MCF 10A (cell line): Measurements from ENCODE around the gene FKBP4. TPM values are rescaled to one million over a fixed set of nuclear protein-coding genes. Genes with fewer than 3 reads are reported as not detected.

Experiments
- Bru-seq: library from RNA; stranded (reverse); fragments of 400-500 nt; gene quantifications from one replicate; lab custom pipeline; 2021; lab: Mats Ljungman, UMichigan
- BruChase-seq, 2 experiments: library from RNA; stranded (reverse); fragments of 400-500 nt; gene quantifications; one replicate each; lab custom pipeline; 2021; lab: Mats Ljungman, UMichigan
- BruUV-seq: library from RNA; stranded (reverse); fragments of 400-500 nt; replicated peaks from 2 replicates; lab custom pipeline; 2021; lab: Mats Ljungman, UMichigan
- CTCF ChIA-PET: fragments of 300-600 bp; sonication (Branson Sonifier 250); formaldehyde crosslinking; extraction: SDS; loops from one replicate; lab custom pipeline; 2021; ENCODE audit warnings: antibody characterized with exemption, inconsistent platforms; lab: Yijun Ruan, JAX
- POLR2A ChIA-PET: fragments of 300-600, 350-650 bp; sonication (Branson Sonifier 250); formaldehyde crosslinking; extraction: SDS; loops from one replicate; lab custom pipeline; 2020; ENCODE audit warnings: antibody characterized with exemption, inconsistent platforms; lab: Yijun Ruan, JAX
- DNase-seq: peaks from one replicate; pipeline ENCODE4 v3.0.0-alpha.2; 2018; ENCODE audit not compliant: unreplicated experiment
- H3K27ac Mint-ChIP-seq: one replicate; pipeline ENCODE4 v1.8.0; 2022; ENCODE audit warnings: mild to moderate bottlenecking, low read depth, mixed read lengths; ENCODE audit not compliant: unreplicated experiment
- H3K27me3 Mint-ChIP-seq: one replicate; pipeline ENCODE4 v1.8.0; 2022; ENCODE audit warnings: mixed read lengths; ENCODE audit not compliant: insufficient read depth, unreplicated experiment
- H3K36me3 Mint-ChIP-seq: one replicate; pipeline ENCODE4 v1.8.0; 2022; ENCODE audit warnings: mild to moderate bottlenecking, moderate library complexity, mixed read lengths; ENCODE audit not compliant: insufficient read depth, unreplicated experiment
- H3K4me1 Mint-ChIP-seq: one replicate; pipeline ENCODE4 v1.8.0; 2022; ENCODE audit warnings: mixed read lengths; ENCODE audit not compliant: insufficient read depth, unreplicated experiment
- H3K4me3 Mint-ChIP-seq: one replicate; pipeline ENCODE4 v1.8.0; 2022; ENCODE audit warnings: mild to moderate bottlenecking, moderate library complexity, mixed read lengths; ENCODE audit not compliant: unreplicated experiment
- H3K9me3 Mint-ChIP-seq: one replicate; pipeline ENCODE4 v1.8.0; 2022; ENCODE audit warnings: mixed read lengths; ENCODE audit not compliant: unreplicated experiment
- CTCF ChIP-seq: fragments of 200-600 bp; IDR thresholded peaks from one replicate; pipeline ENCODE4 v1.8.0; 2022; ENCODE audit warnings: antibody characterized with exemption, mild to moderate bottlenecking; ENCODE audit not compliant: unreplicated experiment
- intact Hi-C: fragments of 100-400 bp; cut with micrococcal nuclease; formaldehyde crosslinking; loops from 2 replicates; pipeline ENCODE4 v1.14.1; 2022
- long read RNA-seq: library from polyadenylated mRNA; stranded (forward); transcript quantifications from one replicate; pipeline ENCODE4 v2.0.0, GENCODE V29; 2022
- total RNA-seq: library from RNA; stranded (reverse); gene quantifications from 2 replicates; pipeline ENCODE4 v1.2.3, GENCODE V29; 2022

FKBP4 gene
- total RNA-seq: 79.1 and 94.5 TPM in 2 replicates
- Bru-seq, nascent RNA: percentile 84 among the genes with signal in this experiment
- percentile 96 among the genes with signal in this experiment for BruChase-seq, experiment 1, labeled RNA remaining after a 6-hour chase
- BruChase-seq, experiment 2, labeled RNA remaining after a 2-hour chase: percentile 88 among the genes with signal in this experiment
- long read RNA-seq, transcript FKBP4-201 (10 exons, 3,732 nt): major isoform, 179 of 219 reads
- long read RNA-seq, partial matches to known transcripts: 36 of 219 reads
- long read RNA-seq, other reads (novel, unspliced or antisense): 4 of 219 reads

GRCh38 chr12:2794736-2795289 is at the start of gene FKBP4:
TSS of gene FKBP4 (plus strand) at chr12:2794970. CDS start at chr12:2795140, 170 bp downstream.
- Mint-ChIP-seq H3K36me3 (peaks cover 40% of the 10 kb centered on the region), H3K27ac (peak within 1 kb of the TSS; percentile 49), H3K9me3 (no peaks in the 10 kb centered on the region), H3K27me3 (no peaks in the 10 kb centered on the region), H3K4me1 (peaks cover 11% of the 10 kb centered on the region), H3K4me3 (peak within 1 kb of the TSS; percentile 94)
- no TSS peak for BruUV-seq
- DNase-seq: peak; percentile 89
- no peak for TF ChIP-seq CTCF
- ChIA-PET CTCF (interaction anchor here (2.5 kb wide), 1 partner anchor 18 kb away, joined by 15 read pairs; the partner anchor contains the start of gene ITFG2), POLR2A (interaction anchor here (1.0 to 8.2 kb wide), 2 partner anchors 18 to 83 kb away, joined by 3 to 128 read pairs; partner anchors contain the start of gene ITFG2)
- intact Hi-C loops: loop anchor here (2.0 kb wide), 1 partner anchor 18 kb away; the partner anchor contains the start of gene ITFG2

GRCh38 chr12:2745655-2746054 is 49.1 kb upstream of the FKBP4 start:
- intact Hi-C loops: no loop called here
- DNase-seq: no peak
- POLR2A ChIA-PET: no interaction called here
- no peak overlapping the region for H3K4me3 Mint-ChIP-seq
- H3K36me3 Mint-ChIP-seq: no peaks in the 10 kb centered on the region
- CTCF ChIA-PET: interaction anchor here (0.9 kb wide), 1 partner anchor 9 kb away, joined by 3 read pairs; no protein-coding TSS in a partner anchor
- BruUV-seq: no TSS peak
- TF ChIP-seq CTCF: no peak
- H3K9me3 Mint-ChIP-seq: no peaks in the 10 kb centered on the region
- H3K27ac Mint-ChIP-seq: no peak overlapping the region
- no peaks in the 10 kb centered on the region for H3K4me1 Mint-ChIP-seq
- peaks cover 85% of the 10 kb centered on the region for H3K27me3 Mint-ChIP-seq

- Mint-ChIP-seq H3K9me3 (no peaks in the 10 kb centered on the region), H3K36me3 (no peaks in the 10 kb centered on the region), H3K4me1 (no peaks in the 10 kb centered on the region), H3K27ac (no peak overlapping the region), H3K27me3 (peaks cover 92% of the 10 kb centered on the region), H3K4me3 (no peak overlapping the region)
- CTCF ChIA-PET: interaction anchor here (1.1 kb wide), 1 partner anchor 34 kb away, joined by 4 read pairs; no protein-coding TSS in a partner anchor
- no peak for TF ChIP-seq CTCF
- intact Hi-C loops: no loop called here
- POLR2A ChIA-PET: no interaction called here
- no peak for DNase-seq
- no TSS peak for BruUV-seq
Measured at GRCh38 chr12:2749580-2749979, 45.2 kb upstream of the FKBP4 start.

GRCh38 chr12:2750185-2750584 is 44.6 kb upstream of the FKBP4 start:
- intact Hi-C loops: no loop called here
- H3K27me3 Mint-ChIP-seq: peaks cover 92% of the 10 kb centered on the region
- no peaks in the 10 kb centered on the region for H3K4me1 Mint-ChIP-seq
- CTCF ChIA-PET: interaction anchor here (0.7 to 2.2 kb wide), 2 partner anchors 10 to 36 kb away, joined by 3 to 12 read pairs; no protein-coding TSS in a partner anchor
- no peak for TF ChIP-seq CTCF
- no peaks in the 10 kb centered on the region for H3K9me3 Mint-ChIP-seq
- no peak for DNase-seq
- BruUV-seq: no TSS peak
- POLR2A ChIA-PET: no interaction called here
- no peak overlapping the region for H3K27ac Mint-ChIP-seq
- no peak overlapping the region for H3K4me3 Mint-ChIP-seq
- no peaks in the 10 kb centered on the region for H3K36me3 Mint-ChIP-seq
